WTC11 (cell line): ENCODE data around the gene PRTFDC1.

ENCODE experiments used
- ELF4 ChIP-seq: sonication (generic); formaldehyde crosslinking; IDR thresholded peaks from 2 replicates; pipeline ENCODE4 v1.8.1; 2022; ENCODE audit warnings: low read depth, mild to moderate bottlenecking, moderate library complexity, missing genetic modification reagents
- ETV6 ChIP-seq: sonication (generic); formaldehyde crosslinking; IDR thresholded peaks from 2 replicates; pipeline ENCODE4 v1.8.1; 2022; ENCODE audit warnings: mild to moderate bottlenecking, missing genetic modification reagents
- KAT7 ChIP-seq: sonication (generic); formaldehyde crosslinking; IDR thresholded peaks from 2 replicates; pipeline ENCODE4 v1.8.1; 2023; ENCODE audit warnings: missing genetic modification reagents, mild to moderate bottlenecking, borderline replicate concordance
- TF ChIP-seq, protein P1 (sequence below): fragments of 200-600 bp; IDR thresholded peaks from 2 replicates; pipeline ENCODE4 v1.8.0; 2022; ENCODE audit warnings: antibody characterized with exemption
- TF ChIP-seq, protein P2 (sequence below): sonication (generic); formaldehyde crosslinking; IDR thresholded peaks from 2 replicates; pipeline ENCODE4 v1.8.0; 2022; ENCODE audit warnings: mild to moderate bottlenecking, missing genetic modification reagents
- TF ChIP-seq, protein P3 (sequence below): sonication (generic); formaldehyde crosslinking; IDR thresholded peaks from 2 replicates; pipeline ENCODE4 v1.8.1; 2022; ENCODE audit warnings: mild to moderate bottlenecking, missing genetic modification reagents, moderate library complexity, borderline replicate concordance

DNA sequence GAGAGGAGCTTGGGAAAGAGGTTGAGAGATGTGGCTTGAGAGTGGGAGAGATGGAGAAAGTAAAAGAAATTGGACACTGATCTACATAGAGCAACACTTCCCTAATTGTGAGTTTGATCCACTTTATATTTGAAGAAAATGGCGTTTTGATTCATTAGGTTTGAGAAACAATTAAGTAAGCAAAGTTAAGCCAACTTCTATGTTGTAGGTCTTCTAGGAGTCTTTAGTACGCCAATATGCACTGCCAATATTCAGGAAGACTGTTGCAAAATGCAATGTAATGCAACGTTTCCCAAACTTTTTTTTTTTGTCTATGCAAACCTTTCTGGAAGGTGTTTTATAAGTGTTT, 7.0 kb upstream of the PRTFDC1 start:
- TF ChIP-seq, protein P1, sequence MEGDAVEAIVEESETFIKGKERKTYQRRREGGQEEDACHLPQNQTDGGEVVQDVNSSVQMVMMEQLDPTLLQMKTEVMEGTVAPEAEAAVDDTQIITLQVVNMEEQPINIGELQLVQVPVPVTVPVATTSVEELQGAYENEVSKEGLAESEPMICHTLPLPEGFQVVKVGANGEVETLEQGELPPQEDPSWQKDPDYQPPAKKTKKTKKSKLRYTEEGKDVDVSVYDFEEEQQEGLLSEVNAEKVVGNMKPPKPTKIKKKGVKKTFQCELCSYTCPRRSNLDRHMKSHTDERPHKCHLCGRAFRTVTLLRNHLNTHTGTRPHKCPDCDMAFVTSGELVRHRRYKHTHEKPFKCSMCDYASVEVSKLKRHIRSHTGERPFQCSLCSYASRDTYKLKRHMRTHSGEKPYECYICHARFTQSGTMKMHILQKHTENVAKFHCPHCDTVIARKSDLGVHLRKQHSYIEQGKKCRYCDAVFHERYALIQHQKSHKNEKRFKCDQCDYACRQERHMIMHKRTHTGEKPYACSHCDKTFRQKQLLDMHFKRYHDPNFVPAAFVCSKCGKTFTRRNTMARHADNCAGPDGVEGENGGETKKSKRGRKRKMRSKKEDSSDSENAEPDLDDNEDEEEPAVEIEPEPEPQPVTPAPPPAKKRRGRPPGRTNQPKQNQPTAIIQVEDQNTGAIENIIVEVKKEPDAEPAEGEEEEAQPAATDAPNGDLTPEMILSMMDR = no peak
- TF ChIP-seq ELF4 (no peak), KAT7 (CRISPR knock-in tag) (no peak), ETV6 (CRISPR knock-in tag) (no peak)
- TF ChIP-seq, protein P2, sequence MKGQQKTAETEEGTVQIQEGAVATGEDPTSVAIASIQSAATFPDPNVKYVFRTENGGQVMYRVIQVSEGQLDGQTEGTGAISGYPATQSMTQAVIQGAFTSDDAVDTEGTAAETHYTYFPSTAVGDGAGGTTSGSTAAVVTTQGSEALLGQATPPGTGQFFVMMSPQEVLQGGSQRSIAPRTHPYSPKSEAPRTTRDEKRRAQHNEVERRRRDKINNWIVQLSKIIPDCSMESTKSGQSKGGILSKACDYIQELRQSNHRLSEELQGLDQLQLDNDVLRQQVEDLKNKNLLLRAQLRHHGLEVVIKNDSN (CRISPR knock-in tag) = no peak
- TF ChIP-seq, protein P3, sequence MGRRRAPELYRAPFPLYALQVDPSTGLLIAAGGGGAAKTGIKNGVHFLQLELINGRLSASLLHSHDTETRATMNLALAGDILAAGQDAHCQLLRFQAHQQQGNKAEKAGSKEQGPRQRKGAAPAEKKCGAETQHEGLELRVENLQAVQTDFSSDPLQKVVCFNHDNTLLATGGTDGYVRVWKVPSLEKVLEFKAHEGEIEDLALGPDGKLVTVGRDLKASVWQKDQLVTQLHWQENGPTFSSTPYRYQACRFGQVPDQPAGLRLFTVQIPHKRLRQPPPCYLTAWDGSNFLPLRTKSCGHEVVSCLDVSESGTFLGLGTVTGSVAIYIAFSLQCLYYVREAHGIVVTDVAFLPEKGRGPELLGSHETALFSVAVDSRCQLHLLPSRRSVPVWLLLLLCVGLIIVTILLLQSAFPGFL (CRISPR knock-in tag) = no peak
